Measurements from ENCODE around the gene CDX2.

The CDX2 gene

DNA sequence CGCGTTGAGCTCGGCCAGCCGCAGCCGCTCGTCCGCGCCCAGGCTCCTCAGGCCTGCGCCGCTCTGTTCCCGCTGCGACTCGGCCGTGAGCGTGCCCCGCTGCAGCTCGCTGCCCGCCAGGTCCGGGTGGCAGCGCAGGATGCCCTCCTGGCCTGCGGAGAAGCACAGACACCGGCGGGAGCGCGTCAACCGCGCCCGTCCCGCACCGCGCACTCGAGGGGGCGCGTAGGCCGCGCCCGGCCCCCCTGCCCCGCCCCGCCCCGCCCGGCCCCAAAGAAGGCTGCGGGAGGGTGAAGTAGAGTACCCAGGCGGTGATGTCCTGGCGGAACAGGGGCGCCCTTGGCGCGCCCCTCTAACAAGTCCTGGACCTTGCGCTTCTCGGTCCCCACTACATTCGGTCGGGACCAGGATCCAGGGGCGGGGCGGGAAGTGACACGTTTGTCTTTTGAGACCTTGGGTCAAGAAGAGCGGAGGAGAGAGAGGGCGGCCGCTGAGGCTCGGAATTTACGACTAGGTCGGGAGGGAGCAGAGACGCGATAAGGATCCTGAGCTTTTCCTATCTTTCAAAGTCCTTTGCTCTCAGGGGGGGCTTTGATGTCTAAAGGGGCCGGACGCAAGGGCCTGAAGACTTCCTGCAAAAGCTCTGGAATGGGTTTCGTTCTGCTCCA lies 9.3 kb upstream of the CDX2 start:
- DNase-seq (ENCODE audit: low spot score), result no peak

DNA sequence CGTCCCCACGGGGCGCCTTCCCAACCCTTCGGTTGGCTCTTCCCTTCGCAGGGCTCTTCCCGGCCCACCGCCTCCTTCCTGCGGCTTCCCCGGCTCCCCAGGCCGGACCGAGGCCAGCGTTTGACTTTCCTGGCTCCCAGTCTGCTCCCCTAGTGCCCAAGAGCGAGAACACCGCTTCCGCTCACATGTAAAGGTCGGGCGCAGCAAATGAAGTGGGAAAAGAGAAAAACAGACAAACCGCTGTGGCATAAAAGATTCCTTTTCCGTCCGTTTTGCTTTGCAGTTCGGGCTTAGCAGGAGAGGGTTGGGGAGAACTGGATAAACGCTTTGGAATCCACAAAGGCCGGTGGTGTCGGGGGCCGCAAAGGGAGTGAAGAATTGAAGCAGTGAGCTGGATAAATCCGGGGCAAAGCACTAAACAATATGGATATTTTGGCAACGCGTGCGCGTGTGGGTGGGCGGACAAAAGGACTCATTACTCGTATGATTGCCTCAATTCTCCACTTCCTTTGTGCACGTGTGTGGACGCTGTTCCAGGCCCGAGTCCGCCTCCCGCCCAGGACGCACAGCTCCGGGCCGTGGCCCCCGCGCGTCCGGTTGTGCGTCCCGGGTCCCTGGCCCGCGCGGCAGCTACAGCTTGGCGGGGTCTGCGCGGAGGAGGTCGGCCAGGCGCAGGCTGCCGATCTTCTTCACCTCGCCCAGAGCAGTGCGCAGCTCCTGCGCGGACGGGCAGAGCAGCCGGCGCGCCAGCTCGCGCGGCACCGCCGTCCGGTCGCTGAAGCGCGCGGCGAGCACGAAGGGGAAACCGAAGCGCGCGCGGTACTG lies 8.6 kb upstream of the CDX2 start:
- DNase-seq (ENCODE audit: low spot score), result no peak

DNA sequence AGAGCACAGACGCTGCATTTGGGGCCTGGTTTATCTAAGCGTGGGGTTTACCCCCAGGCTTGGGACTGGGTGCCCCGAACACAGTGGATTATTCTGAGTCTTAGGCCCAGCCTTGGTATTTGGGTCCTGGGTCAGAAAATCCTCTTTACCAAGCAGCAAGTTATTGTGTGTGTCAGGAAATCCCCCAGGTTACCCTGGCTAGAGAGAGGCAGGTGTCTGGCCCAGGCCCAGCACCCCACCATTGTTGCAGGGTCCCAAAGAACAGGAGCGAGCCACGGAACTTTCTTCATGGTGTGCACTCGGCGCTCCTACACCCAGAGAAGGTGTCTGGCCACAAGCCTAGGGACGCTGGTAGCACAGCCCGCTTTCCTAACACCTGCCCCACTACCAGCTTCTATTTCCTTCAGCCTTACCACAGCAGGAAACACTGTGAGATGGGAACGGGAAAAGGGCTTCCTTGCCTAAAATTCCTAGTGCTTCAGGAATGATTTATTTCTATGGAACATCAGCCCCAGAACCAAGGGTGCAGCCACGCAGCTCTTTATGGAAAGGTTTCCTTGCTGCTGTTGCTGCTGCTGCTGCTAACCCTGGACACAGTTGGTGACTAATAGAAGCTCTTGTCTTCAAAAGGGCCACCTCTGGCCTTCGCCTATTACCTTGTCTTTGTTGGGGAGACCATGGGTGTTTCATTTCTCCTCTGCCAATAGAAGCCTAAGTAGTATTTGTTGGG lies 7.4 kb upstream of the CDX2 start:
- no peak for DNase-seq (ENCODE audit: low spot score)

DNA sequence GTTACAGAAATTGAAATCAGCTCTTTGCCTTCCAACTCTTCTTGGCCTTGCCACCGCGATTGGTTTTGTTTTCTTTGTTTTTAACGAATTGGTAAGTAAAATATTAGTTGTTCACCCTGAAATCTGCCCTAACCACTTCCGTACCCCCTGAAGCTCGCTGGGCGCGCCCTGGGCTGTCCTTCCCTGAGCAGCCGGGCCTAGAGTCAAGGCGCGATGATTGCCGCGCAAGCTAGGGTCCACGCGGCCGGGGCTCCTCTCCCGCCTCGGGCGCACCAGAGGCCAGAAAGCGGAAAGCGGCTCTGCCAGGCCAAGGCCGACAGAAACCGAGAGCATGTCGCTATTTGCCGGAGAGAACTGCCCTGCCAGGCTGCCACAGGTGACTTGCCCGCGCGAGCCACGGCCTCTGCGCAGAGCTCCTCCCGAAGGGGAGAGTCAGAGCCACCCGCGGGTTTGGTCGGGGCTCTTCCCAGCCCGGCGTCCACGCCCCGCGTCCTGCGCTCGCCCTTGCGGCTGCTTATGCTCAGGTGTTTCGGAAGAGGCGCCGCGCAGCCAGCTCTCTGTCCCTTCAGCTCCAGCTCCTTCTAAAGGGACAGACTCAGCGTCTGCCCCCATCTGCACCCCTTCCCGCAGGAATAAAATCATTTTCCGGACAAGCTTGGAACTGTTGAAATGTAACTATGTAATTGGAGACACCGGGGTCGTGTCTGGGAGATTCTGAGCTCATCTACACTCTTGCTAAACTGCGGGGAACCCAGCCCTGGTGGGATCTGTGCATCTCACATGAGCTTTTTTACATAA lies 6.6 kb upstream of the CDX2 start:
- no peak for DNase-seq (ENCODE audit: low spot score)

DNA sequence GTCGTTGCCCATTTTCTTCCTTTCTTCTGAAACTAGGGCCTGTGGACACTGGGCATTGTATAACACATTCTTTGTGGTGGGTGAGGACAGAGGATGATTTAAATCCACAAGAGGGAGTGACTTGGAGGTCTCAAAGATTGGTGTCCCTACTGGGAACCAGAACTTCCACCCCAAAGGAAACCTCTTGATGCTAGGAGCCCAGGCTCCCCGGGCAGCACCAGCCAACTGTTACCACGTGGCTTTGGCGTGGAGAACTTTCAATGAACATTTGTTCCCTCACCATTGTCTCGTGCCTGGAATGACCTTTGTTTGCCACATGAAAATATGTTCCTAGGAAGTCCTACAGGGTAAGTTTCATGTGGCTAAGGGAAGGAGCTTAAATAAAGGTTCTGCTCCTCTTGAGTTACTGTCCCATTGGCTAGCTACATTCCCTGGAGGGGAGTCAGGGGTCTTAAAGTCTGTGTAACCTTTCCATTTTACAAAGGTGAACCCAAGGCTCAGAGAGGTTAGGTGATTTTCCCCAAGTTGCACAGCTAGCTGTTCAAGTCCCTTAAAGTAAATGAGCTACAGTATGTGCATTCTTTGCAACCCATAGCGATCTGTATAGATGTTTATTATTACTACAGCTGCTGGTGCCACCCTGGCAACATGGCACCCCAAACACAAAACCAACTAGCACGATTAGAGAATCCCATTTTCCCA lies 5.0 kb upstream of the CDX2 start:
- DNase-seq (ENCODE audit: low spot score), result no peak

DNA sequence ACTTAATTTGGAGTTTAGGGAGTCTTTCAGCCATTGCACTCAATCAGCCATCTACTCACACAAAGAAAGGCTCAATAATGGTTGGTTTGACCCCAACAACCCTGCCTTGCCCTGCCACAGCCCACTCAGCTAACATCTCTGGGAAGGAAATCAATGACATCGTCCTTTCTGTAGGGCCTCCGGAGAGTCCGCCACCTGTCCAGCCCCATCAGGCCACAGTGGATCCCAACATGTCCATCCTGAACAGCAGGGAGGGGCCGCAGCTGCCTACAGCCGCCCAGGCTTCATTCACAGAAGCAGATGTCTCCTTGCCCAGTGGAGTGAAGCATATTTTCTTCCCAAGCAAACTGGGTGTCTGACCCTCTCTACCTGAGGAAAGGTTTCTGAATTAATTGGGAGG lies 4.2 kb upstream of the CDX2 start:
- no peak for DNase-seq (ENCODE audit: low spot score)

DNA sequence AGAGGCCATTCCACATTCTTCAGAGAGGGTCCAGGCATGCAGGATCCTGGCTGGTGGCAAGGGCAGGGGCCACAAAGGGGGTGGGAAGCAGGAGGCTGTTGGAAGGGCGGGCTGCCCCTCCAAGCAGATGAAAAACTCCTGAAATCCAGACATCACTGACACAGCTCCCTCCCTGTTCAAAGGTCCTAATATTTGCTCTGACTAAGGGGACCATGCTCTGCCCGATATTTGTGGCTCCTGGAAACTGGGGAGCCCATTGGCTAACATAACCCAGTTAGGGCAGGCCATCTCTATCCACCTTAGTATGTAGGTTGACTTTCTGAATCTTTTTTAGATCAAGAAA lies 3.3 kb upstream of the CDX2 start:
- no peak for DNase-seq (ENCODE audit: low spot score)

DNA sequence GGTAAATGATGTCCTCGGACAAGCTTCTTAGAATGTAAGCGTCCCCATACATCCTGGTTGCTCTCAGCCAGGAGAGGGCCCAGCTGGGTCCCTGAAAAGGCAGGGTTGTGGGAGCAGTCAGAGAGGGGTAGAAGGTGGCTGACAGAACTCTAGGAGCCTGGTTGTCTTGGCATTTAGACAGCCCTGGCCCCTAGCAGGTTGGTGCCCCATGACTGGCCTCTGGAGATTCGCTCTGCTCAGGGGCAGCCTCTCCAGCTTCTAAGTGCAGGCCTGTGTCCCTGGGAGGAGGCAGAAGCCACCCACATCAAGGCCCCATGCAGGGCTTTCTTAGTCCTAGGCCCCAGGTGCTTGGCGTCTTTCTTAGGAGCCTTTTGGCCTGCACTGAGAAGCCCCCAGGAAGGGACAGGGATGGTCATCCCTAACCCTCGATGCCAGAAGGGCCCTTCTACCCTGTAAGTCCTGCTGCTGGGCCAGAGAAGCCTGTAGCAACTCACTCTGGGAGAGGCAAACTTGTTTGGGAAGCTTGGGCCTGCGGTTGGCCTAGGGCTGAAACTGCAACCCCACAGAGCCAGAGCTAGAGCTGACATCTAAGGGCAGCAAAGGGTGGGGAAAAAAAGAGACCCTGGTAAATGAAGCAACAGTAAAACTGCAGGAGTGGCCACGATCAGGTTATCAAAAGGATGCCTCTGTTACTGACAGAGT lies 2.8 kb upstream of the CDX2 start:
- DNase-seq (ENCODE audit: low spot score), result no peak

DNA sequence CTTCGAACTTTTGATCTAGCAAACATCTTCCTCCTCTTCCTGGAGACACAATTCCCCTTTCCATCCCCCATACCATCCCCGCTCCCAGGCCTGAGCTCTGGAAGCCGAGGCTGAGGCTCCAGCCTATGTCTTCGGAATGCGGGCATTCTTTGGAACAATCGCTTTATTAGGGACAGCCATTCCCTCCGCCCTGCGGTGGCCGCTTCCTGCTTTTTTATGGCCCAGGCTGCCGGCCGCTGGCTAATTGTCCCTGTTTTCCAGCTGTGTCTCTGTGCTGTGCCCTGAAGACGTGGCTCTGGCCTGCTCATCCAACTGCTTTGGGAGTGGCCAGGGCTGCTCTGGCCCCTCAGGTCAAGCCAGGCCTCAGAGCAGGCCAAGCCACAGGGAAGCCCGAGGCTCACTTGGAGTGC lies 2.1 kb upstream of the CDX2 start:
- no peak for DNase-seq (ENCODE audit: low spot score)

DNA sequence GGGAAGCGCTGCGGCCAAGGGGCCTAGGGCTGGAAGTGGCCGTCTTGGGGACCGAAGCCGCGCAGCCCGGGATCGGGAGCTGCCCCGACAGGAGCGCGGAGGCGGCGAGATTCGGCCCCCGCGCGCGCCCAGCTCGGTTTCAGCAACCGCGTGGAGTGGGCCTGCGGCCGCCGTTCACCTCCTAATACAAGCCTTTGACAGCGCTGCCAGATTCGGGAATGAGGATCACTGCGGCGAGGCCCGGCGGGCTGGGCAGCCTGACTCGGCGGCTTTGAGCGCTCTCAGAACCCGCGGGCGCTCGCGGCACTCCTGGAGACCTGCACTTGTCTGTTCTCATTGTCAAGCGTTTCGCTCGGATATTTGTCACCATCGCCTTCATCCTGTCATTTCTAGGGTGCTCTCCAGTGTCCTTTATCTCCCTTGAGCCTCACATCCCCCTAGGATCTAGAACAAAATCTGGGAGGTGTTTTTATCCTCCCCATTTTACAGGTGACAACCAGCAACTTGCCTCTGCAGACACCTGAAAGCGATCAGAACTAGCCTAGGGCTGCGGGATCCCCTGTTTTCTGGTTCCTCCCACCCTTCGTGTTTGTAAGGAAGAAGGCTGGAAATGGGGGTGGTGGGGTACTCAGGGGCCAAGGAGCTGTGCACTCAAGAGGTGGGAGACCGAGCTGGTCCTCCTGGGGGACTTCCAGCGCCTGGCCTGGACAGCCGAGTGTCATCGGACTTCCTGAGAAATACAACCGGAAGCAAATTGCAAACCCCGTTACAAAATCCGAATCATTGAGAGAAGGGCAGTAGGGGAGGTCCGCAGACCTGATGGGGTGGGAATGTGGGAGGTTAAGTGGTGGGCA lies 1.5 kb upstream of the CDX2 start:
- no peak for DNase-seq (ENCODE audit: low spot score)

DNA sequence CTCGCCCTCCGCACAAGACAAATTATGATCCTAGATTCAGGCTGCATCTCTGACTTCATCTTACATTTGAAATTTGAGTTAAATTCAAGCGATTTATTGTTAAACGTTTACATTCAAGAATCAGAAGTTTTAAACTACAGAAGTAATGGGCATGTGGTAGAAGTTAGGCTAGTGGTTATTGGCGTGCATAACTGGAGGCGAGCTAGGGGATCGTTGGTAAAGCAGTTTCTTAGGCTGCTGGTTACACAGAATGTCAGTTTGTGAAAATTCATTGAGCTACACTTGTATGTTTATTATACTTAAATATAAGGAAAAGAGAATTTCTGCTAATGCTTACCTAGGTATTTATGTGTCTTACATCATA lies 733 bp upstream of the CDX2 start:
- no peak for DNase-seq (ENCODE audit: low spot score)

DNA sequence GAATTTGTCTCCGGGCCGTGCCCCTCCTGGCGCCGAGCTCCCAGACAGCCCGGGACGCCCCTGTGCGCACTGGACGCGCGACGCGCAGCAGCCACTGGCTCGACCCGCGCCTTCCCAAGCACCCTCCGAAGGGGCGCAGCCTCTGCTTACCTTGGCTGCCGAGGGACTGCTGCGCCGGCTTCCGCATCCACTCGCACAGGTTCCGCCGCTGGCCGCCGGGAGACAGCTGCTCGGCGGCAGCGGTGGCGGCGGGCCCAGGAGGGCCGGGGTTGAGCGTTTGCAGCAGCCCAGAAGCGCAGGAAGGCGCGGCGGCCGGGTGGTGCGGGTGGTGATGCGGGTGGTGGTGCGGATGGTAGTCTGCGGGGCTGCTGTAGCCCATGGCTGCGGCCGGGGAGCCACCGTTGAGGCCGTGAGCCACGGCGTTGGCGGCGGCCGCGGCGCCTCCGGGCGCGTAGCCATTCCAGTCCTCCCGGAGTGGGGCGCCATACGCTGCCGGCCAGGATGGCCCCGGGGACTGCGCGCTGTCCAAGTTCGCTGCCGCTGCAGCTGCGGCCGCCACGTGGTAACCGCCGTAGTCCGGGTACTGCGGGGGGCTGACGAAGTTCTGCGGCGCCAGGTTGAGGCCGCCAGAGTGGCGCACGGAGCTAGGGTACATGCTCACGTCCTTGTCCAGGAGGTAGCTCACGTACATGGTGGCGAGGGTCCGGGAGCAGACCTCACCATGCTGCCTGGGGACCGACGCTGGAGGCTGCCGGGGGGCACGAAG lies 616 bp downstream of the CDX2 start:
- no peak for DNase-seq (ENCODE audit: low spot score)

DNA sequence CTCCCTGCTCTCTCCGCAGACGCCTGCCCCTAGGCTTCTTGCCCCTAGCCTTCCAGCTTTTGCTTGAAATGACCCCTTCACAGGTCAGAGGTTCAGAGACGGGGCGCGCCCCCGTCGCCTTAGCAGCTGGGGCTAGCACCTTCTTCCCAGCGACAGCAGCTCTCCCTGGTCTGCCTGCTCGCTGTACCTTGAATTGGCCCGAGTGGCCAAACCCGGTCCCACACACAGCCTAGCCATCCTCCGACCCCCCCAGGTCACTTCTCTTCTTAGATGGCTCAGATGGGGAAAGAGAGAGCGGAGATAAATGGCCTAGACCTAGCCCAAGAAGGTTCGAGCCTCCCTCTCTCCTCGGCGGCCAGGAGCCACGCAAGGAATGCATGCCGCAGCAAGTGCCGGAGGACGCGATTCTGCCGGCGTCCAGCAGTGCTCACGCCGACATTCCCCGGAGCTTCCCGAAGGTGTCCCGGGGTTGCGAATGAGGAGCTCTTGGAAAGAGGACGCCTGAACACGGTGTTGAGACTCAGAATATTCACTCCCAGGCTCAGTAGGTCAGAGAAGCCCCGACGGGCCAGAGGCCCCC lies 1.3 kb downstream of the CDX2 start:
- DNase-seq (ENCODE audit: low spot score), result no peak

DNA sequence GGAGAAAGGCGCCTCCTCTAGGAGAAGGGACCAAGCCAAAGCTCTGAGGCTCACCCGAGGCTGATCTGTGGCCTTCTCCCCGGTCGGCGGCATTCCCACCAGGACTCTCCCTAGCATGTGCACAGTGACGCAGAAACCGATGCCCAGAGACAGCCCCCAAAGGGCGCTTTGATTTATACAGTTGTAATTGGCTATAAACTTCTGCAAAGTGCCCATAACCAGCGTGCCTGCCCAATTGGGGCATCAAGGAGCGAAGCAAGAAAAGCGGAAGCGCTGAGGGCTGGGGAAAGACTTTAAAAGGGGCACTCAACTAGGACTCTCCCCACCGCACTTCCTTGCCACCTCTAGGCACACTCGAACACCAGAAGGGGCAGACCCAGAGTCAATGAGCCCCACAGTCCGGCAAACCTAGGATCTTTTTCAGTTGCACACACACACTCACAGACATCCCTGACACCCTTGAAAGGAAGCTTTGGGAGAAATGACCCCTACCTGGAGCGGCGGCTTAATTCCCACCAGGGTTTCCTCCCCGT lies 1.8 kb downstream of the CDX2 start:
- DNase-seq (ENCODE audit: low spot score), result no peak

DNA sequence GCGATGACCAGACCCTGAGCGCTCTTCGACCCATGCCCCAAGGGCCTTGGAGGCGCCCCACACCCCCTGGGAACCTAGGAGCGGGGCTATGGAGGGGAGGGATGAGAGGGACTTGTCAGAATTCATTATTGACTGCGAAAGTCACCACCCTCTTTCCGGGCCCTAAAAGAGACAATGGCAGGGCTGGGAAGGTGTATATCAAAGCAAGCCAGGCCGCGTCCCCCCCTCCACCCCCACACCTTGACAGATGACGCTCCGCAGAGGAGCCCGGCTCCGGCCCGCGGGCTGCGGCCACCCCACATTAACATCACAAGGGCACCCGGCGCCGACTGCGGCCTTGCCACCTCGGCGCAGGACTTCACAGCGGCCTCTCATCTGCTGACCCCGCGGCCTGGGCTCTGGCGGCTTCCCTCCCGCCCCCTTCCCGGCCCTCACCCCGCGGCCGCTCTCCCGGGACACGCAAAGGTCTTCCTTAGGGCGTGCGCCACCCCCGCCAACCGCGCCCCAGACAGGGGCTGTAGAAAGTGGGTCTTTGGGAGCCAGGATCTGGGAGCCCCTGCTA lies 2.4 kb downstream of the CDX2 start:
- no peak for DNase-seq (ENCODE audit: low spot score)

DNA sequence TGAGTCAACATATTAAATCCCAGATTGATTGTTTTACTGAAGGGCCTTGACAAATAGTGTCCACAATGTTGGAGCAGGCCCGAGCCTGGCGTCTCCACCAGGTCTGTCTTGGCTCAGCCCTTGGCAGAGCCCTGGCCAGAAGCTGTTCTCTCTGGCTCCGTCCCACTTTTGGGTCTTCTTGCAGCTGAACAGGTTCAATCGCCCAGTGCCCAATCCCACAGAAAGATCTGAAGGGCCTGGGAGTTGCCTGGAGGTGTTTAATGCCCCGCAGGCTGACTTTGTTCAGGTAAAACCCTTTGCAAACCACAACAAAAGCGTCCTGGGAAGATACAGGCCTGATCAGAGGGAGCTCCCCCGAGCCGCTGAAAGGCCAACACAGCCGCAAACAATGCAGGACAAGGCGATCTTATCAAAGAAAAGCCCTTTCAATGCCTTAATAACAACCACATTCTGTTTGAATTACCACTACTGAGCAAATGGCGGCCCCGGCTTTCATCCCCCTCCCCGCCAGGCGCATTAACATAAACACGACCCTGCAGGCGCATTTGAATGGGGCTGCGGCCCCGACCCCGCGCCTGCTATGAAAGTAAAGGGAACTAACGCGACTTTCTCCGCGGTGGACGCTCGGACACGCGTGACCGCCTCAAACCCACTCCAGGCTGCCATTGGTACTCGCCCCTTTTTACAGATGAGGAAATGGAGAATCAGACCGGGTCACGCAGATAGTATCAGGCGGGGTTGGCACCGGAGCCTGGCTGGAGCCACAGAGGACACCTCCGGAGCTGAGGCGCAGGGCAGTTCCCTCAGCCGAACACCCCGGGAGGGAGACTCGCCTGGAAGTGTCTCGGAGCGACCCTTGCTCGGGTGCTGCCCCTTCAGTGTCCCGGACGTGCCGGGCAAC lies 3.1 kb downstream of the CDX2 start:
- no peak for DNase-seq (ENCODE audit: low spot score)

DNA sequence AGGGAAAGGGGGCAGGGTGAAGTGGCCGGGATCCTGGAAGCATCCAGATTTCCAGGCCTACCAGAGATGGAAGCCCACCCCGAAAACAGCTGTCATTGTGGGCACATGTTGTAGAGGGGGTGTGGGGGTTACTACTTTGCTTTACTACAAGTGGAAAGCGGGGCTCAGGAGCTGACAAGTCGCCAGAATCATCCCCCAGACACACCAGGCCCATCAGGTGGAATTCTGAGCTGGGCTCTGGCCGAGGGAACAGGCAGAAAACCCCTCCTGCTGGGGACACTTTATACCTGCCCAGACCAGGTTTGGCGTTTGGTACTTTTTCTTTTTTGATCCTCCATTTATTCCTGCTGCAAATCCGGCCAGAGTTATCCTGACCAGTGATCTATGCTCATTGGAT lies 3.8 kb downstream of the CDX2 start:
- DNase-seq (ENCODE audit: low spot score), result no peak
